Muscle of back (tissue), 11 donors: ENCODE results near the gene TAF1C. TPM values are rescaled to one million over a fixed set of nuclear protein-coding genes. Genes with fewer than 3 reads are reported as not detected.
A peak's percentile ranks its signal among the peaks of the same experiment; 100 is the strongest.

Experiments
- DNase-seq, 3 donors: peaks; one replicate each; pipeline versions ENCODE4 v3.0.0 to v3.0.0-alpha.2; 2013
- polyA plus RNA-seq, 10 donors: library from polyadenylated mRNA; unstranded; fragments of 120-200 nt; gene quantifications; one replicate each; pipeline ENCODE4 v1.2.1, GENCODE V29; 2013; ENCODE audit not compliant: insufficient read length in 10 of 10

TAF1C gene
- polyA plus RNA-seq, 10 donors = 16.8 to 39.7 (median 24.4) TPM

- DNase-seq = no peak
These were observed 2.1 kb downstream of the TAF1C start for GRCh38 chr16:84184775-84185174.

- no peak for DNase-seq
These were observed 2.8 kb downstream of the TAF1C start for GRCh38 chr16:84183911-84184591.

- no peak for DNase-seq
These were observed 3.3 kb downstream of the TAF1C start for GRCh38 chr16:84183572-84183875.

GRCh38 chr16:84182680-84183571 is 3.9 kb downstream of the TAF1C start:
- DNase-seq = no peak

GRCh38 chr16:84182104-84182503 is 4.8 kb downstream of the TAF1C start:
- DNase-seq = no peak

- DNase-seq = no peak
These were observed 5.5 kb downstream of the TAF1C start for GRCh38 chr16:84181144-84181915.

GRCh38 chr16:84180519-84181140 is 6.2 kb downstream of the TAF1C start:
- no peak for DNase-seq

GRCh38 chr16:84179612-84180320 is 7.1 kb downstream of the TAF1C start:
- no peak for DNase-seq

GRCh38 chr16:84178892-84179611 is 7.8 kb downstream of the TAF1C start:
- no peak for DNase-seq

GRCh38 chr16:84178146-84178765 is 8.6 kb downstream of the TAF1C start:
- no peak for DNase-seq

GRCh38 chr16:84177741-84178073 is 9.2 kb downstream of the TAF1C start:
- peak in 1 of 3 donors; percentile 12 for DNase-seq

- DNase-seq = no peak
These were observed 10.4 kb downstream of the TAF1C start for GRCh38 chr16:84176192-84177053.

GRCh38 chr16:84175350-84176081 is 11.3 kb downstream of the TAF1C start:
- no peak for DNase-seq

- no peak for DNase-seq
These were observed 12.5 kb downstream of the TAF1C start for GRCh38 chr16:84174396-84174795.

GRCh38 chr16:84169765-84170310 is 17.0 kb downstream of the TAF1C start:
- DNase-seq = no peak

- DNase-seq = no peak
These were observed 19.8 kb downstream of the TAF1C start for GRCh38 chr16:84166796-84167695.

- DNase-seq = no peak
These were observed 21.1 kb downstream of the TAF1C start for GRCh38 chr16:84165746-84166145.
